ENCODE data around the gene REC114. TPM values are rescaled to one million over a fixed set of nuclear protein-coding genes. Genes with fewer than 3 reads are reported as not detected.
A peak's percentile ranks its signal among the peaks of the same experiment; 100 is the strongest.
"Not testable (repeated sequence)": the region's sequence is repeated elsewhere in the genome, so short reads cannot be mapped to it uniquely, and the experiment has no call there.

Gene REC114
- total and polyA plus RNA-seq, 9 donors = 0.14 TPM; not detected in 8

GRCh38 chr15:73482166-73482565, 39.2 kb downstream of the REC114 start:
- Histone ChIP-seq H3K36me3 (ENCODE audit: control insufficient read depth, insufficient read depth, low read length) (no peaks in the 10 kb centered on the region), H3K27me3 (ENCODE audit: control insufficient read depth, insufficient read depth, low read length) (peaks cover 2% of the 10 kb centered on the region), H3K9me3 (replicated peaks; ENCODE audit: control insufficient read depth, low read depth, low read length) (no peaks in the 10 kb centered on the region), H3K4me3 (ENCODE audit: low read length) (no peak overlapping the region), H3K27ac (ENCODE audit: low read length) (no peak overlapping the region), H3K4me1 (ENCODE audit: control insufficient read depth, insufficient read depth, low read length) (no peaks in the 10 kb centered on the region)
- DNase-seq = no peak
- WGBS (ENCODE audit: insufficient coverage) = 60% methylated on average over 1 of the region's 3 CpGs

- no peak for DNase-seq
- no peaks in the 10 kb centered on the region for H3K9me3 ChIP-seq (replicated peaks; ENCODE audit: control insufficient read depth, low read depth, low read length)
- H3K36me3 ChIP-seq (ENCODE audit: control insufficient read depth, insufficient read depth, low read length) = no peaks in the 10 kb centered on the region
- H3K4me3 ChIP-seq (ENCODE audit: low read length) = no peak overlapping the region
- H3K4me1 ChIP-seq (ENCODE audit: control insufficient read depth, insufficient read depth, low read length) = no peaks in the 10 kb centered on the region
- H3K27ac ChIP-seq (ENCODE audit: low read length) = no peak overlapping the region
- 53% methylated on average over 2 of the region's 4 CpGs for WGBS (ENCODE audit: insufficient coverage)
- no peaks in the 10 kb centered on the region for H3K27me3 ChIP-seq (ENCODE audit: control insufficient read depth, insufficient read depth, low read length)
These were observed 40.1 kb downstream of the REC114 start for GRCh38 chr15:73483053-73483452.

- Histone ChIP-seq H3K9me3 (replicated peaks; ENCODE audit: control insufficient read depth, low read depth, low read length) (no peaks in the 10 kb centered on the region), H3K4me1 (ENCODE audit: control insufficient read depth, insufficient read depth, low read length) (no peaks in the 10 kb centered on the region), H3K36me3 (ENCODE audit: control insufficient read depth, insufficient read depth, low read length) (no peaks in the 10 kb centered on the region), H3K4me3 (ENCODE audit: low read length) (no peak overlapping the region), H3K27me3 (ENCODE audit: control insufficient read depth, insufficient read depth, low read length) (no peaks in the 10 kb centered on the region), H3K27ac (ENCODE audit: low read length) (no peak overlapping the region)
- no peak for DNase-seq
- 82% methylated on average over 2 of the region's 5 CpGs for WGBS (ENCODE audit: insufficient coverage)
These were observed 42.4 kb downstream of the REC114 start for GRCh38 chr15:73485372-73485771.

GRCh38 chr15:73485885-73486284, 42.9 kb downstream of the REC114 start:
- H3K27me3 ChIP-seq (ENCODE audit: control insufficient read depth, insufficient read depth, low read length); H3K4me3 ChIP-seq (ENCODE audit: low read length); H3K9me3 ChIP-seq (replicated peaks; ENCODE audit: control insufficient read depth, low read depth, low read length); DNase-seq; H3K27ac ChIP-seq (ENCODE audit: low read length); H3K4me1 ChIP-seq (ENCODE audit: control insufficient read depth, insufficient read depth, low read length); H3K36me3 ChIP-seq (ENCODE audit: control insufficient read depth, insufficient read depth, low read length): not testable (repeated sequence)
- 65% methylated on average over 5 of the region's 8 CpGs for WGBS (ENCODE audit: insufficient coverage)

GRCh38 chr15:73488698-73489097, 45.7 kb downstream of the REC114 start:
- no peaks in the 10 kb centered on the region for H3K36me3 ChIP-seq (ENCODE audit: control insufficient read depth, insufficient read depth, low read length)
- H3K9me3 ChIP-seq (replicated peaks; ENCODE audit: control insufficient read depth, low read depth, low read length) = no peaks in the 10 kb centered on the region
- 67% methylated on average over 1 of the region's 1 CpG for WGBS (ENCODE audit: insufficient coverage)
- no peaks in the 10 kb centered on the region for H3K4me1 ChIP-seq (ENCODE audit: control insufficient read depth, insufficient read depth, low read length)
- H3K4me3 ChIP-seq (ENCODE audit: low read length) = no peak overlapping the region
- H3K27me3 ChIP-seq (ENCODE audit: control insufficient read depth, insufficient read depth, low read length) = no peaks in the 10 kb centered on the region
- no peak for DNase-seq
- H3K27ac ChIP-seq (ENCODE audit: low read length) = no peak overlapping the region

GRCh38 chr15:73493922-73494321, 51.0 kb downstream of the REC114 start:
- no CpG with 5 or more reads among the region's 2 CpGs for WGBS (ENCODE audit: insufficient coverage)
- H3K4me3 ChIP-seq (ENCODE audit: low read length) = no peak overlapping the region
- H3K27me3 ChIP-seq (ENCODE audit: control insufficient read depth, insufficient read depth, low read length) = no peaks in the 10 kb centered on the region
- H3K36me3 ChIP-seq (ENCODE audit: control insufficient read depth, insufficient read depth, low read length) = no peaks in the 10 kb centered on the region
- H3K27ac ChIP-seq (ENCODE audit: low read length) = no peak overlapping the region
- DNase-seq = no peak
- H3K4me1 ChIP-seq (ENCODE audit: control insufficient read depth, insufficient read depth, low read length) = no peaks in the 10 kb centered on the region
- H3K9me3 ChIP-seq (replicated peaks; ENCODE audit: control insufficient read depth, low read depth, low read length) = no peaks in the 10 kb centered on the region

- no CpG with 5 or more reads among the region's 3 CpGs for WGBS (ENCODE audit: insufficient coverage)
- Histone ChIP-seq H3K9me3 (replicated peaks; ENCODE audit: control insufficient read depth, low read depth, low read length) (no peaks in the 10 kb centered on the region), H3K36me3 (ENCODE audit: control insufficient read depth, insufficient read depth, low read length) (no peaks in the 10 kb centered on the region), H3K27me3 (ENCODE audit: control insufficient read depth, insufficient read depth, low read length) (no peaks in the 10 kb centered on the region), H3K27ac (ENCODE audit: low read length) (no peak overlapping the region), H3K4me1 (ENCODE audit: control insufficient read depth, insufficient read depth, low read length) (no peaks in the 10 kb centered on the region), H3K4me3 (ENCODE audit: low read length) (no peak overlapping the region)
- no peak for DNase-seq
These were observed 52.2 kb downstream of the REC114 start for GRCh38 chr15:73495181-73495580.

- no peak for DNase-seq
- H3K9me3 ChIP-seq (replicated peaks; ENCODE audit: control insufficient read depth, low read depth, low read length) = no peaks in the 10 kb centered on the region
- H3K4me1 ChIP-seq (ENCODE audit: control insufficient read depth, insufficient read depth, low read length) = no peaks in the 10 kb centered on the region
- H3K36me3 ChIP-seq (ENCODE audit: control insufficient read depth, insufficient read depth, low read length) = no peaks in the 10 kb centered on the region
- H3K27me3 ChIP-seq (ENCODE audit: control insufficient read depth, insufficient read depth, low read length) = no peaks in the 10 kb centered on the region
- no peak overlapping the region for H3K27ac ChIP-seq (ENCODE audit: low read length)
- H3K4me3 ChIP-seq (ENCODE audit: low read length) = no peak overlapping the region
These were observed 57.7 kb downstream of the REC114 start for GRCh38 chr15:73500696-73501095.

- Histone ChIP-seq H3K36me3 (ENCODE audit: control insufficient read depth, insufficient read depth, low read length) (no peaks in the 10 kb centered on the region), H3K4me3 (ENCODE audit: low read length) (no peak overlapping the region), H3K9me3 (replicated peaks; ENCODE audit: control insufficient read depth, low read depth, low read length) (no peaks in the 10 kb centered on the region), H3K4me1 (ENCODE audit: control insufficient read depth, insufficient read depth, low read length) (no peaks in the 10 kb centered on the region), H3K27ac (ENCODE audit: low read length) (no peak overlapping the region), H3K27me3 (ENCODE audit: control insufficient read depth, insufficient read depth, low read length) (no peaks in the 10 kb centered on the region)
- DNase-seq = no peak
These were observed 61.9 kb downstream of the REC114 start for GRCh38 chr15:73504885-73505284.

GRCh38 chr15:73515527-73515926, 72.6 kb downstream of the REC114 start:
- H3K4me1 ChIP-seq (ENCODE audit: control insufficient read depth, insufficient read depth, low read length) = no peaks in the 10 kb centered on the region
- peak; percentile 6 for DNase-seq
- no peak overlapping the region for H3K4me3 ChIP-seq (ENCODE audit: low read length)
- no CpG with 5 or more reads among the region's 1 CpG for WGBS (ENCODE audit: insufficient coverage)
- H3K27ac ChIP-seq (ENCODE audit: low read length) = no peak overlapping the region
- no peaks in the 10 kb centered on the region for H3K36me3 ChIP-seq (ENCODE audit: control insufficient read depth, insufficient read depth, low read length)
- H3K27me3 ChIP-seq (ENCODE audit: control insufficient read depth, insufficient read depth, low read length) = peaks cover 2% of the 10 kb centered on the region
- H3K9me3 ChIP-seq (replicated peaks; ENCODE audit: control insufficient read depth, low read depth, low read length) = no peaks in the 10 kb centered on the region

GRCh38 chr15:73517566-73517965, 74.6 kb downstream of the REC114 start:
- Histone ChIP-seq H3K27me3 (ENCODE audit: control insufficient read depth, insufficient read depth, low read length) (peaks cover 2% of the 10 kb centered on the region), H3K4me3 (ENCODE audit: low read length) (no peak overlapping the region), H3K4me1 (ENCODE audit: control insufficient read depth, insufficient read depth, low read length) (no peaks in the 10 kb centered on the region), H3K27ac (ENCODE audit: low read length) (no peak overlapping the region), H3K36me3 (ENCODE audit: control insufficient read depth, insufficient read depth, low read length) (no peaks in the 10 kb centered on the region), H3K9me3 (replicated peaks; ENCODE audit: control insufficient read depth, low read depth, low read length) (no peaks in the 10 kb centered on the region)
- no CpG with 5 or more reads among the region's 2 CpGs for WGBS (ENCODE audit: insufficient coverage)
- DNase-seq = no peak

Measured in muscle of leg (tissue), 11 donors.